HuH-7.5 (cell line): ENCODE results near the gene ADARB1.

Experiments
- DNase-seq: peaks from one replicate; pipeline ENCODE4 v3.0.0; 2011; ENCODE audit warnings: low spot score

ADARB1 gene

GRCh38 chr21:45075596-45076244, 1.3 kb downstream of the ADARB1 start:
- DNase-seq = no peak

- DNase-seq = no peak
Observed at GRCh38 chr21:45076245-45076711, 1.9 kb downstream of the ADARB1 start.

GRCh38 chr21:45078371-45078770, 4.0 kb downstream of the ADARB1 start:
- no peak for DNase-seq

GRCh38 chr21:45078877-45079281, 4.5 kb downstream of the ADARB1 start:
- DNase-seq = no peak

DNA sequence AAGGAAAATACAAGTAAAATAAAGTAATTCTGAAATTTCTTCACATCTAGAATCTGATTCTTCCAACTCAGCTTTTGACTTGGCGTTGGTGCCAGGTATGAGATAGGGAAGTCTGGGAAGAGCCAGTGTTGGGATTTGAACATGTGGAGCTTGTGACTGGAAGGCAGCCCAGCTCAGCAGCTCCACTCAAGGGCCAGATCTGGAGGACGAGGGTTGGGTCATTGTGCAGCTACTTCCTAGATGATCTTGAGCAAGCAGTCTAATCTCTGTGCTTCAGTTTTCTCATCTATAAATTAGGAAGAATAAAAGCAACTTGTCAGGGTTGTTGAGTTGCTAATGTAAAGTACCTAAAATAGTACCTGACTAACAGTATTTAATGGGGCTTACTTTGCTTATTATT, 5.0 kb downstream of the ADARB1 start:
- no peak for DNase-seq

- no peak for DNase-seq
Observed at GRCh38 chr21:45080232-45080631, 5.9 kb downstream of the ADARB1 start.

DNA sequence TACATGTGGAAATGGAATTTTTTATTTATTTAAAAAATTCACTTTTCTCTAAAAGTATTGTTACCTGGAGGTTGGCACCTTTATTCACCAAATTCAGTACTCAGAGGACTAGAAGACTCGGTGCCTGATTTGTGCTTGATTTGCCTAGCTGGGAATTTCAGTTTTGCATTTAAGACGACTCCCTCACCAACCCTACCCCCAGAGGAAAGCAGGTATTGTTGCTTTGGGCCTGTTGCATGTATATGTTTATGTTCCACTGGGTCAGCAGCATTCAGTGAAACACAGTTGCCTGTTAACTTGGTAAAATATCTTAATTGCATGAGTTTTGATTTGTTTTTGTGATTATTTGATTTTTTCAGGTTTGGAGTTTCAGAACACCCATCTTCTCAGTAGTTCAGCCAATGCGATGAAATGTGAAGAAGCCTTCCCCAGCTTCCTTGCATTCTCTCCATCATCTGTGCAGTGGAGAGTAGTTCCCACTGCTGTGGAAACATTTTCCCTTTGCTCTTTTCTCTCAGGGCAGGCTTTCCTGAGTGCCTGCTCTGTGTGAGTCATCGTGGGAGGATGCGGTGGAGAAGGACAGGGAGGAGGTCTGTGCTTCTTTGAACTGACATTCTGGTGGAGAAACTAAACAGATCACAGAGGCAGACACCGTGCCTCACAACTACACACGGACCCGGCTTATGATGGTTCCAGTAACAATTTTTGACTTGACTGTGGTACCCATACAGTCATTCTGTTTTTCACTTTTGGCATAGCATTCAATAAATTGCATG, 6.4 kb downstream of the ADARB1 start:
- DNase-seq = no peak

DNA sequence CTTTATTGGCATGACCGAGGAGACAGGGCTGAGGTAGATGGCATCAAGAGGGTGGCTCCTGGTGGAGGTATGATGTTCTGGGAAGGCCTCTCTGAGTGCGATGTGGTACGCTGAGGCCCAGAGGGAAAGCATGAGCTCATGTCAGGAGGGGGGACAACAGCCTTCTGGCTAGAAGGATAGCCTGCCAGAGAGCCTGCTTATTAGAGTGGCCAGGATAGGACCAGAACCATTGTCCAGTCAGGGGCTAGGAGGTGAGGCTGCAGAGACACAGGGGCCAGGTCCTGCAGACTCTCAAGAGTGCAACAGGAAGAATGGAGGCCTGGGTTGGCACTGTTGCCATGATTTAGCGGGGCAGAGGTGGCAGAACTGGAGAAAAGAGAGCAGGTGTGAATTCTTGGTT, 7.3 kb downstream of the ADARB1 start:
- no peak for DNase-seq

DNA sequence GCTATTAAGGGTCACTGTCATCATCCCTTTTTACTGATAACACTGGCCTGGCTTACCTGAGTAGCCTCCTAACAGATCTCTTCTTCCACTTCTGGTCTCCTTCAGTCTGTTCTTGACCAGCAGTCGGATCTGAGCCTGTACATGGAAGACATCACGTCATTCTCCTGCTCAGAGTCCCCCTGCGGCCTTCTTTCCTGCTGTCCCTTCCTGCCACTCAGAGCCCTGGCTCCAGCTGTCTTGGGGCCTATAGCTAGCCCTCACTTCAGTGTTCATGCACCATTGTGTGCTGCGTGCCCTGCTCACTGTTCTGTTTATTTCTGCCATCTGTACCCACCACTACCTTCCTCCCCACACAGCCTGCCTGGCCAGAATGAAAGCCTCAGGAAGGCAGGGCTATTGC, 8.4 kb downstream of the ADARB1 start:
- no peak for DNase-seq

- DNase-seq = no peak
Observed at GRCh38 chr21:45084121-45084520, 9.7 kb downstream of the ADARB1 start.

DNA sequence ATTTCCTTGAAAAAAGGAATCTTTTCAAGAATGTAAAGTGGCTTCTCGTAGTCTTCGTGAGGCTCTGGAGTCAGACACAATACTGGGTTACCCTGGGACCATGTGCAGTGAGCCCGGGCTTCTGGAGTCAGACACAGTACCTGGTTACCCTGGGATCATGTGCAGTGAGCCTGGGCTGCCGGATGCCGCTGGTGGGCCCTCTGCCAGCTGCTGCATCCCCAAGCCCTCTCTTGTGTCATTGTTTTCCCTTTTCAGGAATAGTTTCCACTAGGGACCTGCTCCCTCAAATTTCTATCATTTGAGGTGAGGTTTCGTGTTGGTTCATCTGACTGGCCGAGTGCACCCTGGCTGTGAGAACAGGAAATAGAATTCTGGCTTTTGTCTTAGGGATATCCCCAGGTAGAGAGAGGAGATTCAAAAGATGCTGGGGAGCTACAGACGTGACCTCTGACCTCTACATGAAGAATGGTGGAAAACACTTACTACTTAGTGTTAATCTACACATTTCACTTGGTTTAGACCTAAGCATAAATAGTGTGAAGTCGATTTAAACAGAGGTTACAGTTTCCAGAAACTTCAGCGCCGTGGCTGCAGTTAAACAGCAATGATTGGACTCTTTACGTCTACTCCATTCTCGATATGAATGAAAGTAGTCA, 10.6 kb downstream of the ADARB1 start:
- DNase-seq = no peak

DNA sequence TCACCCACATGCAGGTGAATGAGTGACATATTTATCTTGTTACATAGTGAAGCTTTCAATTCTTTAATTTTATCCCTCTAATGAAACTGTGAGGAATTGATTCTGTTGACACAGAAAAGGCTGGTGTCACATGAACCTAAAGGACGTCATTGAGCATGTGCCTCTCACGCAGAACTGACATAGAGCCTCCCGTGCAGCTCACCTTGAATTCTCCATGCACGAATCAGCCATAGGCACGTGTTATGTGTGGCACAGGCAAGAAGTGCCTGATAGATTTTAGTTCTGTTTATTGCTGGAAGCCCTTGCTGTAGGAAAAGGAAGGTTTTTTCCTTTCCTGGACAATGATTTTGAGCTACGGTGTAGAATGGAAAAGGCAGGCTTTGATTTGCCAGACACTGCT, 11.3 kb downstream of the ADARB1 start:
- DNase-seq = no peak

- no peak for DNase-seq
Observed at GRCh38 chr21:45086337-45086958, 12.1 kb downstream of the ADARB1 start.

GRCh38 chr21:45087022-45087823, 12.8 kb downstream of the ADARB1 start:
- no peak for DNase-seq

- no peak for DNase-seq
Observed at GRCh38 chr21:45088116-45088515, 13.7 kb downstream of the ADARB1 start.

DNA sequence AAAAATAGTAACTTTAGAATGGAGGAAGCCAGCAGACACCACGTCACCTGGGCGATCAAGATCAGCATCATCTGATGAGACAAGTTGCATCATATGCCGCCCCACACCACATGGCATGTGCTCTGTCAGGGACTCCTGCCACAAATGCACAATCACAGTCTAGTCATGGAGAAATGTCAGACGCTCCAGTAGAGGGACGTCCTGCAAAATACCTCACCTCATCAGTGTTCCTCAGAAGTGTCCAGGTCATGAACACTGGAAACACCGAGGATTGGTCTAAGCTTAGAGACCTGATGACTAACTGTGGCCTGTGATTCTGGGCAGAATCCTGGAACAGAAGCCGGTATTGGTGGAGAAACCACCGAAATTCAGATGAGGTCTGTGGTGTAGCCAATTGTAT, 14.3 kb downstream of the ADARB1 start:
- no peak for DNase-seq

DNA sequence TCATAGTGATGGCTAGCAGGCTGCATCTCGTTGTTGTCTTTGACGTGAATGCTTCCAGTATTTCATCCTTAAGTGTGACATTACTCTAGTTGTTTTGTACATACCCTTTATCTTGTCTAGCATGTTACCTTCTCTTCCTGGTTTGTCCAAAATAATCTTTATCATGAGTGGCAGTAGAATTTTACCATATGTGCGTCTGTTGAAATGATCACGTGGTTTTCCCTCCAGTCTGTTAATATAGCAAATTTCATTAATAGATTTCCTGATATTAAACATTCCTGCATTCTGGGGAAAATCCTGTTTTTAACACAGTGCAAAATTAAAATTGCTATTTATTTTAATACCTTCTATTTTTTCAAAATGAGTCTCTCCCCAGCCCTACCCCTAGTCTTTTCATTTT, 15.6 kb downstream of the ADARB1 start:
- no peak for DNase-seq

DNA sequence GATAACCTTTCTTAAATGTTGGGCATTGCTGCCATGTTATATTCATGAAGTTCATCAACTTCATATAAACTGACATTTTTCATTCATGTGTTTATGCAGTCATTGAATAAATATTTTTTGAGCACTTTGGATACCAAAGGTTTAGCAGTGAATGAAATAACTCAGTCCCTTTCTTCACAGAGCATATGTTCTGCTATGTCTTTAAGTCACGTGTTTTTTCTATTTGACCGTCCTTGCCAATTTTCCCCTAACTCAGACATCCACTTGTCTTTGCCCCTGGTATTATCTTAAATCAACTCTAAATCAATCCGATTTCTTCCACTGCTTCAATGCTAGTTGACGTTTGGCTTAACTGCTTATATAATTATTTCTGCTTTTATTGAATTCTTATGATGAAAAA, 16.6 kb downstream of the ADARB1 start:
- no peak for DNase-seq

- no peak for DNase-seq
Observed at GRCh38 chr21:45091550-45092322, 17.4 kb downstream of the ADARB1 start.

DNA sequence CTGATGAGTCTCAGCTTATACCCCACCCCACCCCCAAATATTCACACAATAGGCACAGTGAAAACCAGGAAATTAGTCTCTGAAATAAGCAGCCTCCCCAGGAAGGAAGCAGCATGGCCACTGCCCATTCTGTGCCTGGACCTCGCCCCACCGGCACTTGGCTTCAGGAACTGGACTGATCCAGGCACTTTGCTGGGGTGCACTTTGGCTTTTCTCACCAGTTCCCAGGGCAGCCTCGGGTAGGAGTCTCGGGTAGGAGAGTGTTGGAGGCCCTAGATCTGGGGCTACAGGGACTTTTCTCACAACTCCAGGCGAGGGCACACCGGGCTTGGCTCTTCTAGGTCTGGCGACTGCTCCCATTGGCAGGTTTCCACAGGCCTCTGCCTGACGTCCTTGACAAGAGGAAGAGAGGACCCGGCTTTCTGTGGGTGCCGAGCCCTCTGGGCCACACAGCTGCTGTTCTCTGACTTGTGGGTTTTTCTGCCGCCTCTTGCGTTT, 18.7 kb downstream of the ADARB1 start:
- no peak for DNase-seq

GRCh38 chr21:45094412-45094811, 20.0 kb downstream of the ADARB1 start:
- no peak for DNase-seq
